Measurements from ENCODE around the gene UBAC1. TPM values are rescaled to one million over a fixed set of nuclear protein-coding genes. Genes with fewer than 3 reads are reported as not detected.

UBAC1 gene
- total RNA-seq, 1 experiment from 2014 or later: 55.4 TPM

DNA sequence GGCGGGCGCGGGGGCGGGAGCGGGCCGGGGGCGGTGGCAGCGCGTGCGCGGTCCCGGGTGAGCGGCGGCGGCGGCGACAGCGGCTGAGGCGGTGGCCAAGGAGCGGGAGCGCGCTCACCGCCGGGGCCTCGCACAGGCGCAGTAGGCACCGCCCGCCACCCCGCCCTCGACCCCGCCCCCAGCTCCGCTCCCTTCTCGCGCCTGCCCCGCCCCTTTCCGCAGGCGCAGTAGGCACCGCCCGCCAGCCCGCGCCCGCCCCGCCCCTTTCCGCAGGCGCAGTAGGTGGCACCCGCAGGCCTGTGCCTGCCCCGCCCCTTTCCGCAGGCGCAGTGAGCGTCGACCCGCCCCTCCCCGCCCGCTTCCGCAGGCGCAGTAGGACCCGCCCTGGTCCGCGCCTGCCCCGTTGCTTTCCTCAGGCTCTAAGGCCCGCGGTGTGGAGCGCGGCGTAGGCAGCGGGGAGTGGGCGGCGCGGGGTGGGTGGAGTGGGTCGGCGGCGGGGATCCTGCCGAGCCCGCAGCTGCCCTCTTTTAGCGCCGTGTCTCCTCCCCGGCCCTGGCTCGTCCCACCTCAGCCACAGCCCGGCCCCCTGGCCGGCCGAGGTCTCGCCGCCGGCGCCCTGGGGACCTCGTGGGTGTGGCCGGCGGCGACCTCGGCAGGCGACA is 53.6 kb downstream of the UBAC1 start, which contains the start of gene CAMSAP1:
TSS of gene CAMSAP1 (minus strand) at position 116 of the 662 bp plus-strand sequence. CDS start 387 bp downstream, outside the sequence.
- peaks cover 20% of the 10 kb centered on the region for H3K4me1 Mint-ChIP-seq (ENCODE audit: low read depth, unreplicated experiment)
- Histone ChIP-seq H3K4me1 (peaks cover 21% of the 10 kb centered on the region; the same call in 1 of the 2 replicates), H3K36me3 (ENCODE audit: control insufficient read depth, insufficient read depth, low read length) (no peaks in the 10 kb centered on the region; the same call in 1 of the 2 replicates), H3K9me3 (no peaks in the 10 kb centered on the region; the same call in 1 of the 2 replicates), H3K27me3 (replicated peaks; ENCODE audit: control insufficient read depth, insufficient read depth, low read length) (no peaks in the 10 kb centered on the region), H3K4me3 (ENCODE audit: low read depth, low read length) (peak within 1 kb of the TSS; percentile 77)
- H3K27me3 Mint-ChIP-seq (ENCODE audit: insufficient read depth, unreplicated experiment): no peaks in the 10 kb centered on the region
- no TSS peak for BruUV-seq (replicated peaks)
- CTCF ChIA-PET: interaction anchor here (0.5 to 0.8 kb wide), 6 partner anchors 11 to 1739 kb away, joined by 3 to 5 read pairs (median 4); partner anchors contain the start of gene UBAC1
- DNase-seq: peak; percentile 92 to 95
- intact Hi-C loops (cut with micrococcal nuclease; ENCODE audit: unreplicated experiment): loop anchor here (5.0 kb wide), 1 partner anchor 45 kb away; no protein-coding TSS in a partner anchor
- peak within 1 kb of the TSS; percentile 26 for H3K27ac Mint-ChIP-seq (ENCODE audit: unreplicated experiment)
- TF ChIP-seq, protein P1, sequence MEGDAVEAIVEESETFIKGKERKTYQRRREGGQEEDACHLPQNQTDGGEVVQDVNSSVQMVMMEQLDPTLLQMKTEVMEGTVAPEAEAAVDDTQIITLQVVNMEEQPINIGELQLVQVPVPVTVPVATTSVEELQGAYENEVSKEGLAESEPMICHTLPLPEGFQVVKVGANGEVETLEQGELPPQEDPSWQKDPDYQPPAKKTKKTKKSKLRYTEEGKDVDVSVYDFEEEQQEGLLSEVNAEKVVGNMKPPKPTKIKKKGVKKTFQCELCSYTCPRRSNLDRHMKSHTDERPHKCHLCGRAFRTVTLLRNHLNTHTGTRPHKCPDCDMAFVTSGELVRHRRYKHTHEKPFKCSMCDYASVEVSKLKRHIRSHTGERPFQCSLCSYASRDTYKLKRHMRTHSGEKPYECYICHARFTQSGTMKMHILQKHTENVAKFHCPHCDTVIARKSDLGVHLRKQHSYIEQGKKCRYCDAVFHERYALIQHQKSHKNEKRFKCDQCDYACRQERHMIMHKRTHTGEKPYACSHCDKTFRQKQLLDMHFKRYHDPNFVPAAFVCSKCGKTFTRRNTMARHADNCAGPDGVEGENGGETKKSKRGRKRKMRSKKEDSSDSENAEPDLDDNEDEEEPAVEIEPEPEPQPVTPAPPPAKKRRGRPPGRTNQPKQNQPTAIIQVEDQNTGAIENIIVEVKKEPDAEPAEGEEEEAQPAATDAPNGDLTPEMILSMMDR (IDR thresholded peaks at IDR 0.05; ENCODE audit: insufficient read depth in 1 of 2, low read depth in 1 of 2, low read length in 1 of 2, severe bottlenecking in 1 of 2, unreplicated experiment in 1 of 2): no peak
- peaks cover 48% of the 10 kb centered on the region for H3K36me3 Mint-ChIP-seq (ENCODE audit: insufficient read depth, unreplicated experiment)
- H3K4me3 Mint-ChIP-seq (ENCODE audit: unreplicated experiment): peak within 1 kb of the TSS; percentile 75
- H3K9me3 Mint-ChIP-seq (ENCODE audit: unreplicated experiment): peaks cover 12% of the 10 kb centered on the region
- POLR2A ChIA-PET: interaction anchor here (0.6 to 0.7 kb wide), 8 partner anchors 15 to 1333 kb away, joined by 3 to 6 read pairs (median 4); partner anchors contain the start of gene UBAC1

DNA sequence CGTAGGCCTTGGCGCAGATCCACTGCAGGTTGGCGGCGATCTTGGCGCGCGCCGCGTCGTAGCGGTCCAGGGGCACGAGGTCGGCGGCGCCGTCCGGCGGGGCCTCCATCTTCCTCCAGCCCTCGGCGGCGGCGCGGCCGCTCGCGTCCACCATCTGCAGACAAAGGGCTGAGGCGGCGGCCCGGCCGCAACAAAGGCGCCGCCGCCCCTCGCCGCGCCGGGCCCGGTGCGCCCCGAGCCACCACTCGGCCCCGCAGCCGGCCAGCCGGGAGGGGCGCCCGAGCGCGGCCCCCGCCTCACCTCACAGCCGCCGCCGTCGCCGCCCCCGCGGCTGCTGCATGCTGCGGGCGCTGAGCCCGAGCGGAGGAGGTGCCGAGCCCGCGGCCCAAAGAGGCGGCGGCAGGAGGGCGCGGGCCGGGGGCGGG is 54.2 kb downstream of the UBAC1 start:
- intact Hi-C loops (cut with micrococcal nuclease; ENCODE audit: unreplicated experiment): loop anchor here (5.0 kb wide), 1 partner anchor 45 kb away; no protein-coding TSS in a partner anchor
- peaks cover 12% of the 10 kb centered on the region for H3K9me3 Mint-ChIP-seq (ENCODE audit: unreplicated experiment)
- peaks cover 20% of the 10 kb centered on the region for H3K4me1 Mint-ChIP-seq (ENCODE audit: low read depth, unreplicated experiment)
- no TSS peak for BruUV-seq (replicated peaks)
- ChIA-PET CTCF (interaction anchor here (0.5 to 0.8 kb wide), 5 partner anchors 10 to 1070 kb away, joined by 3 to 5 read pairs (median 3); partner anchors contain the start of gene UBAC1), POLR2A (interaction anchor here (0.6 to 0.7 kb wide), 8 partner anchors 14 to 1334 kb away, joined by 3 to 6 read pairs (median 4); partner anchors contain the start of gene UBAC1)
- TF ChIP-seq, protein P1 (IDR thresholded peaks at IDR 0.05; ENCODE audit: insufficient read depth in 1 of 2, low read depth in 1 of 2, low read length in 1 of 2, severe bottlenecking in 1 of 2, unreplicated experiment in 1 of 2): no peak
- H3K36me3 Mint-ChIP-seq (ENCODE audit: insufficient read depth, unreplicated experiment): peaks cover 43% of the 10 kb centered on the region
- Histone ChIP-seq H3K9me3 (no peaks in the 10 kb centered on the region; the same call in 1 of the 2 replicates), H3K27me3 (replicated peaks; ENCODE audit: control insufficient read depth, insufficient read depth, low read length) (no peaks in the 10 kb centered on the region), H3K4me3 (ENCODE audit: low read depth, low read length) (peak overlapping the region; percentile 76), H3K36me3 (ENCODE audit: control insufficient read depth, insufficient read depth, low read length) (no peaks in the 10 kb centered on the region; the same call in 1 of the 2 replicates), H3K4me1 (peaks cover 21% of the 10 kb centered on the region; the same call in 1 of the 2 replicates)
- no peak for DNase-seq
- H3K4me3 Mint-ChIP-seq (ENCODE audit: unreplicated experiment): peak overlapping the region; percentile 75
- no peaks in the 10 kb centered on the region for H3K27me3 Mint-ChIP-seq (ENCODE audit: insufficient read depth, unreplicated experiment)
- no peak overlapping the region for H3K27ac Mint-ChIP-seq (ENCODE audit: unreplicated experiment)

- H3K36me3 ChIP-seq (ENCODE audit: control insufficient read depth, insufficient read depth, low read length): no peaks in the 10 kb centered on the region; the same call in 1 of the 2 replicates
- peak overlapping the region; percentile 75 for H3K4me3 Mint-ChIP-seq (ENCODE audit: unreplicated experiment)
- H3K36me3 Mint-ChIP-seq (ENCODE audit: insufficient read depth, unreplicated experiment): peaks cover 42% of the 10 kb centered on the region
- POLR2A ChIA-PET: no interaction called here
- H3K27ac Mint-ChIP-seq (ENCODE audit: unreplicated experiment): no peak overlapping the region
- TF ChIP-seq, protein P1 (IDR thresholded peaks at IDR 0.05; ENCODE audit: insufficient read depth in 1 of 2, low read depth in 1 of 2, low read length in 1 of 2, severe bottlenecking in 1 of 2, unreplicated experiment in 1 of 2): no peak
- intact Hi-C loops (cut with micrococcal nuclease; ENCODE audit: unreplicated experiment): loop anchor here (5.0 kb wide), 1 partner anchor 44 kb away; no protein-coding TSS in a partner anchor
- H3K9me3 ChIP-seq: no peaks in the 10 kb centered on the region; the same call in 1 of the 2 replicates
- peaks cover 11% of the 10 kb centered on the region for H3K9me3 Mint-ChIP-seq (ENCODE audit: unreplicated experiment)
- peaks cover 21% of the 10 kb centered on the region; the same call in 1 of the 2 replicates for H3K4me1 ChIP-seq
- DNase-seq: peak in 1 of 2 experiments; percentile 30
- CTCF ChIA-PET: no interaction called here
- H3K4me3 ChIP-seq (ENCODE audit: low read depth, low read length): peak overlapping the region; percentile 76
- no peaks in the 10 kb centered on the region for H3K27me3 ChIP-seq (replicated peaks; ENCODE audit: control insufficient read depth, insufficient read depth, low read length)
- H3K27me3 Mint-ChIP-seq (ENCODE audit: insufficient read depth, unreplicated experiment): no peaks in the 10 kb centered on the region
- no TSS peak for BruUV-seq (replicated peaks)
- peaks cover 20% of the 10 kb centered on the region for H3K4me1 Mint-ChIP-seq (ENCODE audit: low read depth, unreplicated experiment)
These were observed 54.7 kb downstream of the UBAC1 start for GRCh38 chr9:135906291-135907005.

Data from Caco-2 (cell line).